IMR-90 (cell line): ENCODE data around the gene NR2F2. TPM values are rescaled to one million over a fixed set of nuclear protein-coding genes. Genes with fewer than 3 reads are reported as not detected.

Experiments used
- ATAC-seq: fragments of 200-7000 bp; cut with Tn5 transposase; 2 replicates; pipeline ENCODE4 v1.9.1; 2020; ENCODE audit warnings: low read depth, mild to moderate bottlenecking, moderate library complexity
- BruUV-seq: library from RNA; stranded (reverse); fragments of 400-500 nt; replicated peaks from 2 replicates; lab custom pipeline; 2021; lab: Mats Ljungman, UMichigan
- CTCF ChIA-PET: fragments of 300-600 bp; formaldehyde crosslinking; extraction: SDS; loops from one replicate; lab custom pipeline; 2021; ENCODE audit warnings: antibody characterized with exemption; lab: Yijun Ruan, JAX
- POLR2A ChIA-PET: fragments of 300-600 bp; sonication (Branson Sonifier 250); formaldehyde crosslinking; loops from one replicate; lab custom pipeline; 2022; ENCODE audit warnings: antibody characterized with exemption; ENCODE audit not compliant: unreplicated experiment; lab: Charles Lee
- DNase-seq: peaks from one replicate; pipeline ENCODE4 v3.0.0; 2013
- H2AFZ ChIP-seq: replicated peaks from 2 replicates; pipeline ENCODE3; 2013; ENCODE audit warnings: low read length, mild to moderate bottlenecking; ENCODE audit not compliant: poor library complexity
- H2AK5ac ChIP-seq: 2 replicates; pipeline ENCODE4 v1.6.1; 2013; ENCODE audit warnings: low read depth, low read length, inconsistent platforms
- H2AK9ac ChIP-seq: replicated peaks from 2 replicates; pipeline ENCODE3; 2013; ENCODE audit warnings: mild to moderate bottlenecking, low read depth, low read length, moderate library complexity; ENCODE audit not compliant: poor library complexity
- H2BK120ac ChIP-seq: 2 replicates; pipeline ENCODE4 v1.6.1; 2013; ENCODE audit warnings: low read depth, low read length, inconsistent platforms
- H2BK15ac ChIP-seq: 3 replicates; pipeline ENCODE4 v1.6.1; 2013; ENCODE audit warnings: low read depth, low read length, inconsistent platforms
- H2BK20ac ChIP-seq: 2 replicates; pipeline ENCODE4 v1.6.1; 2013; ENCODE audit warnings: low read depth, mild to moderate bottlenecking, inconsistent platforms, low read length, moderate library complexity
- H2BK5ac ChIP-seq: 2 replicates; pipeline ENCODE4 v1.6.1; 2013; ENCODE audit warnings: mild to moderate bottlenecking, low read depth, low read length, inconsistent platforms; ENCODE audit not compliant: poor library complexity, severe bottlenecking
- H3K14ac ChIP-seq: replicated peaks from 2 replicates; pipeline ENCODE4 v1.6.1; 2013; ENCODE audit warnings: low read depth, low read length, inconsistent platforms
- H3K18ac ChIP-seq: 2 replicates; pipeline ENCODE4 v1.6.1; 2013; ENCODE audit warnings: low read depth, low read length, control low read depth
- H3K23ac ChIP-seq: 2 replicates; pipeline ENCODE4 v1.6.1; 2013; ENCODE audit warnings: low read depth, low read length, inconsistent platforms
- H3K27ac ChIP-seq: 2 replicates; pipeline ENCODE4 v1.5.1; 2013; ENCODE audit warnings: mild to moderate bottlenecking, control low read depth, low read length; ENCODE audit not compliant: insufficient read depth
- H3K27me3 ChIP-seq: 2 replicates; pipeline ENCODE4 v1.6.1; 2013; ENCODE audit warnings: low read length; ENCODE audit not compliant: control insufficient read depth, insufficient read depth
- H3K36me3 ChIP-seq: 2 replicates; pipeline ENCODE4 v1.6.1; 2013; ENCODE audit warnings: low read length, mixed read lengths; ENCODE audit not compliant: control insufficient read depth, insufficient read depth
- H3K4ac ChIP-seq: 2 replicates; pipeline ENCODE4 v1.6.1; 2013; ENCODE audit warnings: low read depth, low read length, inconsistent platforms
- H3K4me1 ChIP-seq: 2 replicates; pipeline ENCODE4 v1.6.1; 2013; ENCODE audit warnings: low read length, mixed read lengths; ENCODE audit not compliant: control insufficient read depth, insufficient read depth
- H3K4me2 ChIP-seq: 2 replicates; pipeline ENCODE4 v1.6.1; 2013; ENCODE audit warnings: low read depth, mild to moderate bottlenecking, control low read depth, low read length, moderate library complexity
- H3K4me3 ChIP-seq: 2 replicates; pipeline ENCODE4 v1.5.1; 2013; ENCODE audit warnings: low read depth, mild to moderate bottlenecking, control low read depth, low read length, moderate library complexity; ENCODE audit not compliant: insufficient read depth
- H3K56ac ChIP-seq: 2 replicates; pipeline ENCODE4 v1.6.1; 2013; ENCODE audit warnings: low read length, inconsistent platforms; ENCODE audit not compliant: insufficient read depth; ENCODE audit errors: extremely low read depth
- H3K79me1 ChIP-seq, 2 experiments: 2 replicates each; pipeline ENCODE4 v1.6.1; 2013; ENCODE audit warnings: low read length in 2 of 2, inconsistent platforms in 1 of 2, low read depth in 1 of 2
- H3K9ac ChIP-seq: 2 replicates; pipeline ENCODE4 v1.6.1; 2013; ENCODE audit warnings: low read depth, low read length, control low read depth
- H3K9me1 ChIP-seq: 2 replicates; pipeline ENCODE4 v1.6.1; 2013; ENCODE audit warnings: low read length, inconsistent platforms; ENCODE audit not compliant: insufficient read depth
- H3K9me3 ChIP-seq: 2 replicates; pipeline ENCODE4 v1.6.1; 2013; ENCODE audit warnings: low read length; ENCODE audit not compliant: control insufficient read depth, insufficient read depth
- H4K20me1 ChIP-seq: 2 replicates; pipeline ENCODE4 v1.6.1; 2013; ENCODE audit warnings: low read length, inconsistent platforms; ENCODE audit not compliant: insufficient read depth
- H4K5ac ChIP-seq: 2 replicates; pipeline ENCODE4 v1.6.1; 2013; ENCODE audit warnings: mild to moderate bottlenecking, low read depth, low read length, control low read depth
- H4K8ac ChIP-seq, 2 experiments: 2 replicates each; pipeline ENCODE4 v1.6.1; 2013; ENCODE audit warnings: low read depth in 2 of 2, low read length in 2 of 2, control low read depth in 1 of 2, inconsistent platforms in 1 of 2
- H4K91ac ChIP-seq: 2 replicates; pipeline ENCODE4 v1.6.1; 2013; ENCODE audit warnings: low read depth, low read length, inconsistent platforms; ENCODE audit not compliant: insufficient read depth
- BHLHE40 ChIP-seq: fragments of 150-350 bp; IDR thresholded peaks from 2 replicates; pipeline ENCODE4 v1.6.1; 2016; ENCODE audit warnings: mild to moderate bottlenecking, low read depth, low read length
- CEBPB ChIP-seq: IDR thresholded peaks from 2 replicates; pipeline ENCODE4 v1.6.1; 2012; ENCODE audit warnings: low read depth, low read length, improper control_type of control experiment
- CHD1 ChIP-seq: IDR thresholded peaks from 2 replicates; pipeline ENCODE4 v1.6.1; 2012; ENCODE audit warnings: low read depth, low read length, improper control_type of control experiment
- FOS ChIP-seq: fragments of 150-350 bp; IDR thresholded peaks from 2 replicates; pipeline ENCODE4 v1.6.1; 2016; ENCODE audit warnings: low read depth, low read length
- MAFK ChIP-seq: IDR thresholded peaks from 2 replicates; pipeline ENCODE4 v1.6.1; 2012; ENCODE audit warnings: low read depth, low read length, improper control_type of control experiment
- MAZ ChIP-seq: IDR thresholded peaks from 2 replicates; pipeline ENCODE4 v1.6.1; 2012; ENCODE audit warnings: low read depth, mild to moderate bottlenecking, low read length, improper control_type of control experiment, moderate library complexity, borderline replicate concordance
- MXI1 ChIP-seq: IDR thresholded peaks from 2 replicates; pipeline ENCODE4 v1.6.1; 2012; ENCODE audit warnings: low read depth, mild to moderate bottlenecking, low read length, moderate library complexity, borderline replicate concordance
- RAD21 ChIP-seq: IDR thresholded peaks from 2 replicates; pipeline ENCODE4 v1.6.1; 2012; ENCODE audit warnings: low read length, improper control_type of control experiment
- RCOR1 ChIP-seq: IDR thresholded peaks from 2 replicates; pipeline ENCODE4 v1.6.1; 2012; ENCODE audit warnings: mild to moderate bottlenecking, low read length, improper control_type of control experiment; ENCODE audit not compliant: insufficient replicate concordance
- RFX5 ChIP-seq: IDR thresholded peaks from 2 replicates; pipeline ENCODE4 v1.8.0; 2012; ENCODE audit warnings: low read depth, mild to moderate bottlenecking, low read length, moderate library complexity
- WGBS, 2 experiments: methylation state at CpG; one replicate each; pipeline versions ENCODE4 v1.1.5 to v1.1.7; 2013; ENCODE audit warnings: missing lambda C conversion rate in 2 of 2; ENCODE audit not compliant: insufficient read length in 1 of 2; ENCODE audit errors: extremely low coverage in 2 of 2; 5-methylcytosine and 5-hydroxymethylcytosine counted together
- dilution Hi-C: fragments of 300-500 bp; cut with HindIII; formaldehyde crosslinking; loops from one replicate; pipeline ENCODE4 v1.14.3; 2018; ENCODE audit warnings: low sequenced_read_pairs; ENCODE audit not compliant: unreplicated experiment
- in situ Hi-C: fragments of 300-500 bp; cut with MboI; formaldehyde crosslinking; loops from 3 replicates; pipeline ENCODE4 v1.14.3; 2019; ENCODE audit warnings: low sequenced_read_pairs, inconsistent platforms, mixed read lengths
- intact Hi-C: fragments of 100-400 bp; cut with micrococcal nuclease; formaldehyde crosslinking; loops from 2 replicates; pipeline ENCODE4 v1.10.0; 2022
- polyA plus RNA-seq, 3 experiments: library from polyadenylated mRNA; depleted of rRNA; stranded (reverse); fragments of >200 nt; gene quantifications; 2 replicates each; pipeline ENCODE4 v1.2.3, GENCODE V29; 2012; ENCODE audit warnings: low replicate concordance in 1 of 3
- total RNA-seq: library from RNA; depleted of rRNA; stranded (reverse); fragments of >200 nt; gene quantifications from 2 replicates; pipeline ENCODE4 v1.2.3, GENCODE V29; 2012
- TF ChIP-seq, protein P1 (sequence below): fragments of 150-350 bp; IDR thresholded peaks from 2 replicates; pipeline ENCODE4 v1.6.1; 2017; ENCODE audit warnings: mild to moderate bottlenecking, antibody characterized with exemption, low read length, low read depth
- TF ChIP-seq, protein P2 (sequence below): fragments of 150-350 bp; IDR thresholded peaks from 2 replicates; pipeline ENCODE4 v1.6.1; 2016; ENCODE audit warnings: low read depth, mild to moderate bottlenecking, low read length, moderate library complexity, borderline replicate concordance
- TF ChIP-seq, protein P3 (sequence below): conservative IDR thresholded peaks from 2 replicates; pipeline ENCODE4 v1.5.1; 2012; ENCODE audit warnings: mild to moderate bottlenecking, low read depth, low read length, improper control_type of control experiment

The NR2F2 gene
- total and polyA plus RNA-seq, 2 of the 4 experiments (the other 2 are of a cell fraction) = 20.3 to 161 TPM

DNA sequence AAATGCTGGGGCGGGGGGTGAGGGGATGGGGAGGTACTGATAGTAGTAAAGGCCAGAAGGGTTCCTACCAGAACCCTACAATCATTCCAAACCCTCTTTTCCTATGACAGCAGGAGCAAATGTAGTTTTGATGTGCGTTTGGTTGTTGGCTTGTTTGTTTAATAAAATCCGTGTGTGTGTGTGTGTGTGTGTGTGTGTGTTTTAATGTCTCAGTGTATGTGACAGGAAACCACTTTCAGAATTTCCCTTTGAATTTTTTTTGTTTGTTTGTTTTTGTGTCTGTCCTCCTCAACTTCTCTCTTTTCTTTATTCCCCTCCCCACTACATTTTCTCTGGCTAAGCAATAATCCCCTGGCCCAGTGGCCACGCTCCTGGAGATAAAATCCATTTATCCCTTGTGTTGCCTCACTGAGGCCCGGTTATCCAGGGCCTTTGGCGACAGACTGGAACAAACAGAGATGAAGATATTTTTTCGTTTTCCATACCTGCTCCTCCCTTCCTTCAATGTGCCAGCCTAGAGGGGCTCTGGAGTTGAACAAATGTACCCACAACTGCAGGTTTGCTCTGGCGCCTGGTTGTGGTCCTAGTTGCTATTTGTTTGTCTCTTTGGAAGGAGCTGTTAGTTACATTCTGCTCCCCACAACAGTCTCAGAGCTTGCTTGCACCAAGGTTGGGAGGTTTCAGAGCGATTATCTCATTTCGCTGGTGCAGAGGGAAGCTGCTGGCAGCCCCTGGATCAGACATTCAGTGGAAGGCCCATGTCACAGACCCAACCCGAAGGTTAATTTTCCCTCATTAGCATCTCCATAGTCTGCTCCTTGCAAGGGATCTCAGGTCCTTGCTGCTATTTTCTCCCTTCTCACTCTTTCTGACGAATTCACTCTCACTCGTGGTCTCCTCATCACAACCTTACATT, 17.9 kb downstream of the NR2F2 start:
- ChIA-PET CTCF (interaction anchor here (0.6 kb wide), 1 partner anchor 812 kb away, joined by 3 read pairs; no protein-coding TSS in a partner anchor), POLR2A (interaction anchor here (0.6 kb wide), 1 partner anchor 21 kb away, joined by 6 read pairs; no protein-coding TSS in a partner anchor)
- Histone ChIP-seq H3K18ac (no peak overlapping the region), H2AFZ (no peak overlapping the region), H3K9me1 (no peaks in the 10 kb centered on the region), H2AK9ac (no peak overlapping the region), H3K4me3 (no peak overlapping the region), H4K8ac (no peak overlapping the region), H4K20me1 (no peaks in the 10 kb centered on the region), H2BK120ac (no peak overlapping the region), H3K36me3 (peaks cover 30% of the 10 kb centered on the region), H3K4me2 (no peak overlapping the region; the same call in 1 of the 2 replicates), H3K27ac (peak overlapping the region; percentile 0; the same call in 1 of the 2 replicates), H3K4ac (no peak overlapping the region), H3K9me3 (no peaks in the 10 kb centered on the region), H3K79me1 (peaks cover 8 to 40% of the 10 kb centered on the region in 2 experiments; a peak in 3 of 4 replicates), H2BK20ac (no peak overlapping the region), H3K14ac (peak overlapping the region; percentile 43; the same call in 1 of the 2 replicates), H4K5ac (peak overlapping the region; percentile 53), H2BK15ac (no peak overlapping the region), H4K91ac (no peak overlapping the region), H3K56ac (no peak overlapping the region), H2AK5ac (no peak overlapping the region), H3K4me1 (peaks cover 44% of the 10 kb centered on the region), H3K23ac (peak overlapping the region; percentile 39), H3K27me3 (no peaks in the 10 kb centered on the region), H2BK5ac (peak overlapping the region; percentile 4), H3K9ac (no peak overlapping the region)
- DNase-seq (no peak), ATAC-seq (no peak)
- intact Hi-C loops (no loop called here), dilution Hi-C loops (no loop called here), in situ Hi-C loops (loop anchor here (10.0 to 25.0 kb wide), 3 partner anchors 786 to 1324 kb away; no protein-coding TSS in a partner anchor)
- 100% methylated on average over 5 of the region's 13 CpGs; no CpG with 5 or more reads in 1 of the 2 experiments for WGBS, 2 experiments
- BruUV-seq = no TSS peak
- TF ChIP-seq MAFK (no peak), CEBPB (no peak), RAD21 (no peak), RCOR1 (no peak), RFX5 (no peak), MAZ (no peak), MXI1 (no peak), BHLHE40 (no peak), FOS (no peak), CHD1 (no peak)
- TF ChIP-seq, protein P1, sequence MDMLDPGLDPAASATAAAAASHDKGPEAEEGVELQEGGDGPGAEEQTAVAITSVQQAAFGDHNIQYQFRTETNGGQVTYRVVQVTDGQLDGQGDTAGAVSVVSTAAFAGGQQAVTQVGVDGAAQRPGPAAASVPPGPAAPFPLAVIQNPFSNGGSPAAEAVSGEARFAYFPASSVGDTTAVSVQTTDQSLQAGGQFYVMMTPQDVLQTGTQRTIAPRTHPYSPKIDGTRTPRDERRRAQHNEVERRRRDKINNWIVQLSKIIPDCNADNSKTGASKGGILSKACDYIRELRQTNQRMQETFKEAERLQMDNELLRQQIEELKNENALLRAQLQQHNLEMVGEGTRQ = no peak
- TF ChIP-seq, protein P2, sequence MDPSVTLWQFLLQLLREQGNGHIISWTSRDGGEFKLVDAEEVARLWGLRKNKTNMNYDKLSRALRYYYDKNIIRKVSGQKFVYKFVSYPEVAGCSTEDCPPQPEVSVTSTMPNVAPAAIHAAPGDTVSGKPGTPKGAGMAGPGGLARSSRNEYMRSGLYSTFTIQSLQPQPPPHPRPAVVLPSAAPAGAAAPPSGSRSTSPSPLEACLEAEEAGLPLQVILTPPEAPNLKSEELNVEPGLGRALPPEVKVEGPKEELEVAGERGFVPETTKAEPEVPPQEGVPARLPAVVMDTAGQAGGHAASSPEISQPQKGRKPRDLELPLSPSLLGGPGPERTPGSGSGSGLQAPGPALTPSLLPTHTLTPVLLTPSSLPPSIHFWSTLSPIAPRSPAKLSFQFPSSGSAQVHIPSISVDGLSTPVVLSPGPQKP = no peak
- TF ChIP-seq, protein P3, sequence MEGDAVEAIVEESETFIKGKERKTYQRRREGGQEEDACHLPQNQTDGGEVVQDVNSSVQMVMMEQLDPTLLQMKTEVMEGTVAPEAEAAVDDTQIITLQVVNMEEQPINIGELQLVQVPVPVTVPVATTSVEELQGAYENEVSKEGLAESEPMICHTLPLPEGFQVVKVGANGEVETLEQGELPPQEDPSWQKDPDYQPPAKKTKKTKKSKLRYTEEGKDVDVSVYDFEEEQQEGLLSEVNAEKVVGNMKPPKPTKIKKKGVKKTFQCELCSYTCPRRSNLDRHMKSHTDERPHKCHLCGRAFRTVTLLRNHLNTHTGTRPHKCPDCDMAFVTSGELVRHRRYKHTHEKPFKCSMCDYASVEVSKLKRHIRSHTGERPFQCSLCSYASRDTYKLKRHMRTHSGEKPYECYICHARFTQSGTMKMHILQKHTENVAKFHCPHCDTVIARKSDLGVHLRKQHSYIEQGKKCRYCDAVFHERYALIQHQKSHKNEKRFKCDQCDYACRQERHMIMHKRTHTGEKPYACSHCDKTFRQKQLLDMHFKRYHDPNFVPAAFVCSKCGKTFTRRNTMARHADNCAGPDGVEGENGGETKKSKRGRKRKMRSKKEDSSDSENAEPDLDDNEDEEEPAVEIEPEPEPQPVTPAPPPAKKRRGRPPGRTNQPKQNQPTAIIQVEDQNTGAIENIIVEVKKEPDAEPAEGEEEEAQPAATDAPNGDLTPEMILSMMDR = no peak
